Sigmoid colon (tissue), 3 donors: ENCODE results near the gene CNGB1.

Experiments used
- CTCF ChIP-seq, 4 experiments: fragments of 450-650 bp in 3 of 4; fragments of 200-600 bp in 1 of 4; IDR thresholded peaks; one replicate each; pipeline ENCODE4 v1.5.1; 2016 to 2019; ENCODE audit warnings: antibody characterized with exemption in 4 of 4, mild to moderate bottlenecking in 3 of 4, moderate library complexity in 2 of 4
- POLR2A ChIP-seq, 2 donors: fragments of 450-650 bp; IDR thresholded peaks; one replicate each; pipeline ENCODE4 v1.6.1; 2016; ENCODE audit warnings: antibody characterized with exemption in 2 of 2, mild to moderate bottlenecking in 2 of 2, moderate library complexity in 2 of 2

- no peak for TF ChIP-seq CTCF (IDR thresholded peaks at IDR 0.05)
- no peak for TF ChIP-seq POLR2A (IDR thresholded peaks at IDR 0.05)
These were observed 50.6 kb downstream of the CNGB1 start for GRCh38 chr16:57920215-57920879.
